Measurements from ENCODE around the gene NAA30. TPM values are rescaled to one million over a fixed set of nuclear protein-coding genes. Genes with fewer than 3 reads are reported as not detected.

The NAA30 gene
- total and polyA plus RNA-seq, 2 of the 8 experiments (the other 6 are each of a cell fraction or from before 2014, with no cell fraction given) = 4.2 to 21.9 TPM

- no peak for TF ChIP-seq HDAC2 (IDR thresholded peaks at IDR 0.05; ENCODE audit: borderline replicate concordance in 1 of 2, low read depth in 2 of 2, low read length in 2 of 2)
- TF ChIP-seq RBBP5 (IDR thresholded peaks at IDR 0.05; ENCODE audit: borderline replicate concordance, low read depth, low read length) = no peak
- TF ChIP-seq SIRT6 (IDR thresholded peaks at IDR 0.05; ENCODE audit: low read length) = no peak
Observed at GRCh38 chr14:57362361-57362760, 28.0 kb upstream of the NAA30 start (continued).

Measured in H1 (cell line).